DMS 273 (cell line): ENCODE measurements around the gene TIMP1.
A peak's percentile ranks its signal among the peaks of the same experiment; 100 is the strongest.
"Not testable (repeated sequence)": the region's sequence is repeated elsewhere in the genome, so short reads cannot be mapped to it uniquely, and the experiment has no call there.

Source experiments
- DNase-seq: peaks from one replicate; lab custom pipeline; 2025; ENCODE audit not compliant: unreplicated experiment; lab: John Stamatoyannopoulos, UW

The TIMP1 gene

GRCh38 chrX:47603125-47603524, 20.9 kb downstream of the TIMP1 start:
- not testable (repeated sequence) for DNase-seq

GRCh38 chrX:47605024-47605423, 22.8 kb downstream of the TIMP1 start:
- DNase-seq = no peak

- DNase-seq = no peak
Observed at GRCh38 chrX:47607091-47607490, 24.9 kb downstream of the TIMP1 start.

DNA sequence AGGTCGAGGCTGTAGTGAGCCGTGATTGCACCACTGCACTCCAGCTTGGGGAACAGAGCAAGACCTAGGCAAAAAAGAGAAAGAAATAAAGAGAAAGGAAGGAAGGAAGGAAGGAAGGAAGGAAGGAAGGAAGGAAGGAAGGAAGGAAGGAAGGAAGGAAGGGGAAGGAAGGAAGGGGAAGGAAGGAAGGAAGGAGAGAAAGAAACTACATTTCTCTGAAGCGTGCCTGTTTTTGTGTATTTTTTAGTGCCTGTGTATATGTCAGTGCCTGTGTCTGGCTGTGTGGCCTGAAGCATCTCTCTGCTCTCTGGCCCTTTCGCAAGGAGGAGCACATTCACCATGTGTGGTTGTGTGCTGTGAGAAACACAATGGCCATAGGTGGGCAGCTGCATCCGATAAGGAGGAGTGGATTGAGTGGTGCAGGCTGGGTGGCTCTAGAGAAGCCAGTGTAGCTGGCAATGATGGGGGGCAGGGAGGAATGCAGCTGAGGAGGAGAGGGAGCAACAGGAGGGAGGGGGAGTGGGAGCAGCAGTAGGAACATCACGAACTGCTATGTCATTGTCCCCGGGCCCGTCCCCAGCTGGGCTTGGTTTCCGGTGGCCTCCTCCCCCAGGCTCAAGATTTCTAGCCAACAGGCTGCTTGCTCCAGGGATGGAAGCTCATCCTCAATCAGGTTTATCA, 26.0 kb downstream of the TIMP1 start:
- DNase-seq = no peak

GRCh38 chrX:47610511-47610910, 28.3 kb downstream of the TIMP1 start:
- no peak for DNase-seq

DNA sequence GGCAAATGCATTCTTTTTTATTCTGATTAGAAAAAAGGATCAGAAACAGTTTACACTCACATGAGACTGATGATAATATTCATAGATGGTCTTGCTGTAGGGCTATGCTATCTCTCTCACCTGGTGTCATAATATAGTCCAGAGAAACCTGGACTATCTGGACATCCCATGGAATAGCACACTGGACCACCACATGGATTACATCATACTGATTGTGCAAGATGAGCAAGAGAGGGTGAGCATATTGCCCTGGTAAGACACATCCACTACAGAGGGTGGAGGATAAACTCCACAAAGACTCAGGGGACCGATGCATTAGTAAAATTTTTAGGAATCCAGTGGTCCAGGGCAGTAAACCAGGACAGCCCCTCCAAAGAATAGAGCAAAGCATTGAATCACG, 29.3 kb downstream of the TIMP1 start:
- DNase-seq = no peak

DNA sequence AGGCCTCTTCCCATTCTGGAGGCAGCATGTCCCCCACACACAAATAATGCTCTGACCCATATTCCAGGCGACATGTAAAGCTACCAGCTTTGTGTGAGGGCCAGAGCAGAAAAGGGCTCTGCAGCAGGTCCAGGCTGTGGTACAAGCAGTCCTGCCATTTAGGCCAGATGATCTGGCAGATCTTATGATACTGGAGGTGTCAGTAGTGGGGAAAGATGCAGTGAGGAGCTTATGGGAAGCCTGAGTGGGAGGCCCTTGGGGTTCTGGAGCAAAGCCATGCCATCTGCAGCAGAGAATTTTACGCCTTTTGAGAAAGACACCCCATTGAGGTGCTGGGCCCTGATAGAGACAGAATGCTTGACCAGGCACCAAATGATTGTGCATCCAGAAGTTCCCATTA, 29.7 kb downstream of the TIMP1 start:
- no peak for DNase-seq

- DNase-seq = no peak
Observed at GRCh38 chrX:47612418-47612817, 30.2 kb downstream of the TIMP1 start.

- peak; percentile 87 for DNase-seq
Observed at GRCh38 chrX:47613082-47613481, 30.8 kb downstream of the TIMP1 start.

- no peak for DNase-seq
Observed at GRCh38 chrX:47614618-47615017, 32.4 kb downstream of the TIMP1 start.

- DNase-seq = no peak
Observed at GRCh38 chrX:47618923-47619485, 36.8 kb downstream of the TIMP1 start.

GRCh38 chrX:47619486-47620302, 37.5 kb downstream of the TIMP1 start, which contains the start of gene SYN1:
Gene SYN1, minus strand, starts transcription at chrX:47619857. Its CDS starts 129 bp downstream, at chrX:47619728.
- peak; percentile 92 for DNase-seq

- DNase-seq = no peak
Observed at GRCh38 chrX:47620303-47620685, 38.1 kb downstream of the TIMP1 start.

DNA sequence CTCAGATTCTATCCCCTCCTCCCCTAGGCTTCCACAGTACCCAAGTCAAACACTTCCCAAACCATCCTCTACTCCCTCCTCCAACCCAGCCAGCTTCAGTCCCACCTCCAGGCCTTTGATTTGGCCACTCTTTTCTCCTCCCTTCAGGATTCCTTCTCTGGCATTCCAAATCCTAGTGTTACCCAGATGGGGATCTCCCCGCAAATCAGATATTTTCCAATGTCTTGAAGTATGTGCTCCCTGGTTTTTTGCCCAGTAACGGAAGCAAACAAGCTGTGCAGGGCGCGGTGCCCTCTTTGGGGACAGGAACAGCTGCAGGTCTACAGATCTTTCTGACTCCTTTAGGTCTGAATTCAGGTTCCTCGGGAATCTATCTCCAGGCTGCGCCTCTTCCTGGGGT, 39.6 kb downstream of the TIMP1 start:
- no peak for DNase-seq

GRCh38 chrX:47623540-47624027, 41.3 kb downstream of the TIMP1 start:
- DNase-seq = peak; percentile 89

- DNase-seq = no peak
Observed at GRCh38 chrX:47625365-47625764, 43.1 kb downstream of the TIMP1 start.

DNA sequence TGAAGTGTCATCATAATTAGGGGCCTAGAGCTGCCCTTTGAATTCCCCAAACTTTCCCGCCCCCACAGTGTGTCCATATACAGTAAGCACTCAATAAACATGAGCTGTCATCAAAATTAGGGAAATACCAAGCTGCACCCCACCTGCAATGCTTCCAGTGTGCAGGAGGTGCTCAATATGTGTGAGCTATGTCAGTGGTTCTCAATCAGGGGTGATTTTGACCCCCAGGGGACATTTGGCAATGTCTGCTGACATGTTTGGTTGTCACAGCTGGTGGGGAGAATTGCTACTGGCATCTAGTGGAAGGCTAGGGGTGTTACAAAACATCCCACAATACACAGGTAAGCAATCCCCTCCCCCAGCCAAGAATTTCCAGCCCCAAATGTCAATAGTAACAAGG, 46.7 kb downstream of the TIMP1 start:
- peak; percentile 14 for DNase-seq

- DNase-seq = no peak
Observed at GRCh38 chrX:47629419-47630200, 47.4 kb downstream of the TIMP1 start, which contains the start of gene CFP. Gene CFP, minus strand, starts transcription at chrX:47629930. Its CDS starts 86 bp downstream, at chrX:47629844.

DNA sequence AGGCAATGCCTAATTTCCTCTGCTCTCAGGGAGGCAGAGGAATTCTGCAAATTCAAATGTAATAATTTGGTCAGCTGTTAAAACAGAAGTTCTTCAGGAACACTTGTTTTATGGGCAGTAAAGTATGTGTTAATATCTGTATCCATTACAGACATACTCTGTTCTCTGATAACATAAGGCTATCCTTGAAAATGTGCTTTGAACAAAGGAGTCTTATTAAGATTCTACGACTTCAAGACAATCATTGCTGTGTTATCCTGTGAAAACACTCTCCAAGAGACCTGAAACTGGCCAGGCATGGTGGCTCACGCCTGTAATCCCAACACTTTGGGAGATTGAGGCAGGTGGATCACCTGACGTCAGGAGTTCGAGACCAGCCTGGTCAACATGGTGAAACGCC, 49.4 kb downstream of the TIMP1 start:
- no peak for DNase-seq

GRCh38 chrX:47632666-47633065, 50.4 kb downstream of the TIMP1 start:
- no peak for DNase-seq
